ENCODE data around the gene CCPG1. TPM values are rescaled to one million over a fixed set of nuclear protein-coding genes. Genes with fewer than 3 reads are reported as not detected.
A peak's percentile ranks its signal among the peaks of the same experiment; 100 is the strongest.
"Not testable (repeated sequence)": the region's sequence is repeated elsewhere in the genome, so short reads cannot be mapped to it uniquely, and the experiment has no call there.

Gene CCPG1
- total RNA-seq = 209 and 250 TPM in 2 replicates

GRCh38 chr15:55408012-55408928 lies at the start of gene CCPG1, which contains the start of gene PIERCE2:
Gene CCPG1 (minus strand): TSS chr15:55408359. CDS start chr15:55389424, 18,935 bp downstream.
Gene PIERCE2 (plus strand): TSS chr15:55408495. CDS start chr15:55408769, 274 bp downstream.
- H3K79me2 ChIP-seq (ENCODE audit: insufficient read depth, low read length) = peaks cover 36% of the 10 kb centered on the region
- H3K4me1 ChIP-seq (ENCODE audit: insufficient read depth, low read length) = peaks cover 12% of the 10 kb centered on the region
- H4K20me1 ChIP-seq (ENCODE audit: insufficient read depth, low read length) = no peaks in the 10 kb centered on the region
- no peaks in the 10 kb centered on the region for H3K27me3 ChIP-seq (ENCODE audit: insufficient read depth, low read length)
- DNase-seq (ENCODE audit: insufficient read length, low spot score, missing footprints) = peak; percentile 96
- H2AFZ ChIP-seq (ENCODE audit: low read length) = peak within 1 kb of the TSS; percentile 91
- no peaks in the 10 kb centered on the region for H3K9me3 ChIP-seq (ENCODE audit: low read depth, low read length)
- H3K4me3 ChIP-seq (ENCODE audit: insufficient read depth, low read length) = peak within 1 kb of the TSS; percentile 88
- peak; percentile 55 for TF ChIP-seq CTCF (IDR thresholded peaks at IDR 0.05; ENCODE audit: extremely low read depth, low read depth, low read length)
- no peaks in the 10 kb centered on the region for H3K36me3 ChIP-seq (ENCODE audit: insufficient read depth, low read length)
- peak within 1 kb of the TSS; percentile 86 for H3K27ac ChIP-seq (ENCODE audit: low read depth, low read length)
- peak within 1 kb of the TSS; percentile 98 for H3K4me2 ChIP-seq (ENCODE audit: insufficient read depth, low read length)

GRCh38 chr15:55457401-55458022 lies 49.4 kb upstream of the CCPG1 start:
- Histone ChIP-seq H3K79me2 (ENCODE audit: insufficient read depth, low read length) (no peaks in the 10 kb centered on the region), H2AFZ (ENCODE audit: low read length) (no peak overlapping the region), H3K27ac (ENCODE audit: low read depth, low read length) (no peak overlapping the region), H3K27me3 (ENCODE audit: insufficient read depth, low read length) (no peaks in the 10 kb centered on the region), H3K4me1 (ENCODE audit: insufficient read depth, low read length) (no peaks in the 10 kb centered on the region), H3K9me3 (ENCODE audit: low read depth, low read length) (no peaks in the 10 kb centered on the region), H4K20me1 (ENCODE audit: insufficient read depth, low read length) (no peaks in the 10 kb centered on the region), H3K4me3 (ENCODE audit: insufficient read depth, low read length) (no peak overlapping the region), H3K36me3 (ENCODE audit: insufficient read depth, low read length) (no peaks in the 10 kb centered on the region), H3K4me2 (ENCODE audit: insufficient read depth, low read length) (no peak overlapping the region)
- no peak for DNase-seq (ENCODE audit: insufficient read length, low spot score, missing footprints)
- no peak for TF ChIP-seq CTCF (IDR thresholded peaks at IDR 0.05; ENCODE audit: extremely low read depth, low read depth, low read length)

GRCh38 chr15:55447030-55447394 lies 38.9 kb upstream of the CCPG1 start:
- not testable (repeated sequence) for H3K27me3 ChIP-seq (ENCODE audit: insufficient read depth, low read length); H3K36me3 ChIP-seq (ENCODE audit: insufficient read depth, low read length)

GRCh38 chr15:55446379-55447029 lies 38.3 kb upstream of the CCPG1 start:
- not testable (repeated sequence) for H4K20me1 ChIP-seq (ENCODE audit: insufficient read depth, low read length); H3K27ac ChIP-seq (ENCODE audit: low read depth, low read length); H3K4me1 ChIP-seq (ENCODE audit: insufficient read depth, low read length); H3K4me3 ChIP-seq (ENCODE audit: insufficient read depth, low read length); H3K79me2 ChIP-seq (ENCODE audit: insufficient read depth, low read length); H3K27me3 ChIP-seq (ENCODE audit: insufficient read depth, low read length); DNase-seq (ENCODE audit: insufficient read length, low spot score, missing footprints); H3K36me3 ChIP-seq (ENCODE audit: insufficient read depth, low read length); H3K9me3 ChIP-seq (ENCODE audit: low read depth, low read length); H2AFZ ChIP-seq (ENCODE audit: low read length); H3K4me2 ChIP-seq (ENCODE audit: insufficient read depth, low read length)

More at GRCh38 chr15:55447030-55447394, 38.9 kb upstream of the CCPG1 start:
- not testable (repeated sequence) for H3K4me3 ChIP-seq (ENCODE audit: insufficient read depth, low read length); H2AFZ ChIP-seq (ENCODE audit: low read length); H3K4me1 ChIP-seq (ENCODE audit: insufficient read depth, low read length); DNase-seq (ENCODE audit: insufficient read length, low spot score, missing footprints); H4K20me1 ChIP-seq (ENCODE audit: insufficient read depth, low read length); H3K9me3 ChIP-seq (ENCODE audit: low read depth, low read length); H3K4me2 ChIP-seq (ENCODE audit: insufficient read depth, low read length); H3K79me2 ChIP-seq (ENCODE audit: insufficient read depth, low read length); H3K27ac ChIP-seq (ENCODE audit: low read depth, low read length)

- H4K20me1 ChIP-seq (ENCODE audit: insufficient read depth, low read length); H2AFZ ChIP-seq (ENCODE audit: low read length); H3K27me3 ChIP-seq (ENCODE audit: insufficient read depth, low read length); H3K36me3 ChIP-seq (ENCODE audit: insufficient read depth, low read length); H3K4me3 ChIP-seq (ENCODE audit: insufficient read depth, low read length); H3K4me1 ChIP-seq (ENCODE audit: insufficient read depth, low read length); DNase-seq (ENCODE audit: insufficient read length, low spot score, missing footprints); H3K4me2 ChIP-seq (ENCODE audit: insufficient read depth, low read length); H3K9me3 ChIP-seq (ENCODE audit: low read depth, low read length); H3K79me2 ChIP-seq (ENCODE audit: insufficient read depth, low read length); H3K27ac ChIP-seq (ENCODE audit: low read depth, low read length): not testable (repeated sequence)
Measured at GRCh38 chr15:55445936-55446335, 37.8 kb upstream of the CCPG1 start.

GRCh38 chr15:55443141-55443540 lies 35.0 kb upstream of the CCPG1 start:
- H3K9me3 ChIP-seq (ENCODE audit: low read depth, low read length); H3K36me3 ChIP-seq (ENCODE audit: insufficient read depth, low read length); H3K4me2 ChIP-seq (ENCODE audit: insufficient read depth, low read length); H2AFZ ChIP-seq (ENCODE audit: low read length); H3K79me2 ChIP-seq (ENCODE audit: insufficient read depth, low read length); H3K27ac ChIP-seq (ENCODE audit: low read depth, low read length); H3K4me3 ChIP-seq (ENCODE audit: insufficient read depth, low read length); H3K27me3 ChIP-seq (ENCODE audit: insufficient read depth, low read length); H3K4me1 ChIP-seq (ENCODE audit: insufficient read depth, low read length); DNase-seq (ENCODE audit: insufficient read length, low spot score, missing footprints); H4K20me1 ChIP-seq (ENCODE audit: insufficient read depth, low read length): not testable (repeated sequence)

Measured in osteoblast (primary cell).